ENCODE measurements around the gene PAMR1.

The PAMR1 gene

DNA sequence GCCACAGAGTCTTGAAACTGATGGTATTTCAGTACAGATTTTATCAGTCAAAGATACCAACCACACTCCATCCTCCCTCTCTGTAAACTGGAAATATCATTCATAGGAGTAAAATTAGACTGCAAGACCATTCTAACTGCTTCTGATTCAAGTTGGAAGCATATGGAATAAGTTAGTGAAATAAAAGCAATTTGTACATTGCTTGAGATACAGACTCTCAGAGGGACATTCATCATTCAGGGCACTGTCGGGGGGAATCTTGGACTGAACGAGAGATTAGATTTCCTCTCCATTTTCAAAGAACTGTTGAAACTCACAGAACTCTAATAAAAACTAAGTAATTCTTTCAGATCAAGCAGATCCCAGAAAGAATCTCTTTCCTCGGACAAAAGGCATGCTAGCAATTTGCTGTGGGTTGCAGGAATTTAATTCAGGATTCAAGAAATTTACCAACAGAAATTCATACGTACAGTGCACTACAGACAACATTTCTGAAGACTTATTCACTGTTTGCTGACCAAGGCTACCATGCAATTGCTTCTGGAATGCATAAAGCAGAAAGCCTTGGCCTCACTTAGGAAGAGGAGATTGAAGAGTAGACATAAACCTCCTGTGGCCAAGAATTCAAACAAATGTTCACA, 34.1 kb downstream of the PAMR1 start:
- no peak for DNase-seq

DNA sequence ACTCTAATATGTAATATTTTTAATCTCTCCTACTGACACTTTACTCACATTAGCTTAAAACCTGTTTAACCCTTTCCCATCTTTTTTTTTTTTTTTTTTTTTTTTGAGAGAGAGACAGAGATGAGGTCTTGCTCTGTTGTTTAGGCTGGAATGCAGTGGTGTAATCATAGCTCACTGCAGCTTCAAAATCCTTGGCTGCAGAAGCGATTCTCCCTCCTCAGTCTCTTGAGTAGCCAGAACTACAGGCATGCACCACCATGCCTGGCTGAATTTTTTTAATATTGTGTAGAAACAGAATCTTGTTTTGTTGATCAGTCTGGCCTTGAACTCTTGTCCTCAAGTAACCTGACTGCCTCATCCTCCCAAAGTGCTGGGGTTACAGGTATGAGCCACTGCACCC, 37.3 kb downstream of the PAMR1 start:
- DNase-seq: no peak

DNA sequence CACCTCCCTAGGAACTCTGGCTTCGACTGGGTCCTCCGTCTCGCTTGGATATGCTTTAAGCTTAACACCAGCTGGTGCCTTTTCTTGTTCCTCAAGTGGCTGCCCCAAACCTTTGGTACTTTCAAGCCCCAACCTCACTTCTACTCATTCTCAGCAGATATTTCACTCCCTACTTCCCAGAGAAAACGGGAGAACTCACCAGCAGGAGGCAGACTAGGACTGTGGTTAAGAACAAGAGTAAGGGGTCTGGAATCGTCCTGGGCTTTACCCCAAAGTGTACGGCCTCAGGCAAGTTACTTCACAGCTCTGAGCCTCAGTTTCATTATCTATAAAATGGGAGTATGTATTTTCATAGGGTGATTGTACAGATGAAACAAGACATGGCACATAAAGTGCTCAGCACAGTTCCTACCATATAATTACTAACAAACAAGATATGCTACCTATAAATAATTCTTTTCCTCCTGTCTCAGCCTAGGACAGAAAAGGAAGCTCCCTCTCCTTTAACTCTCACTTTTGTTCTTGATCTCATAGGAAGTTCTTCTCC, 37.8 kb downstream of the PAMR1 start:
- DNase-seq: no peak

DNA sequence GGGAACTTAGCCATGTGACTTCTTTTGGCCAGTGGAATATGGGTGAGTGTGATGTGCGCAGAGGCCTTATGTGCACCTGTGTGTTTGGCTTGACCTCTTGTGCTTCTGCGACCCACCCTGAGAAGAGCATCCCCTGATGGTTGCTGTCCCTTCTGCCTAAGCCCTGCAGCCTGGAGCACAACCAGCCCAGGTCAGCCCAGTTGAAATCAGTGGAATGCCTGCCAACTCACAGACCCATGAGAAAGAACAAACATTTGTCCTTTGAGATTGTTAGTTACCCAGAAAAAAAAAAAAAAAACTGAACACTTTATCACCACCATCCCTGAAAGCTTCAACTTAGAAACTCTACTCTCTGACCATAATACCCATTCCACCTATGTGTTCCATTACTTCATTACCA, 38.5 kb downstream of the PAMR1 start:
- no peak for DNase-seq

DNA sequence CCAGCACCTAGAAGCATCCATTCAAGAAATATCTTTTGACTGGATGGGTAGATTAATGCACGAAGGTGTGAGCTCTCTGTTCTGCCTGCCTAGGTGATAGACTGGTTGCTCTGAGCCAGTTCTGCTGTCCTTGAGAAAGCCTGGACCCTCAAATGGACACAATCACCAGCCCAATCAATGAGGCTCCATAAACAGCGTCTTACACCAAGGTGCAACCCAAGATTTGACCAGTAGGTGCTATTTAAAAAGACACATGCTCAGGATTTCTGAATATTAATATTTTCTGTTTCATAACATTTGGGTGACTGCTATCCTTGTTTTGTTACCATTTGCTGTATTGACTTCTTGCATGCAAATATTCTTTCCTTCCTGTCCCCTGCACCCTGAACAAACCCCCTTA, 39.0 kb downstream of the PAMR1 start:
- DNase-seq: no peak

DNA sequence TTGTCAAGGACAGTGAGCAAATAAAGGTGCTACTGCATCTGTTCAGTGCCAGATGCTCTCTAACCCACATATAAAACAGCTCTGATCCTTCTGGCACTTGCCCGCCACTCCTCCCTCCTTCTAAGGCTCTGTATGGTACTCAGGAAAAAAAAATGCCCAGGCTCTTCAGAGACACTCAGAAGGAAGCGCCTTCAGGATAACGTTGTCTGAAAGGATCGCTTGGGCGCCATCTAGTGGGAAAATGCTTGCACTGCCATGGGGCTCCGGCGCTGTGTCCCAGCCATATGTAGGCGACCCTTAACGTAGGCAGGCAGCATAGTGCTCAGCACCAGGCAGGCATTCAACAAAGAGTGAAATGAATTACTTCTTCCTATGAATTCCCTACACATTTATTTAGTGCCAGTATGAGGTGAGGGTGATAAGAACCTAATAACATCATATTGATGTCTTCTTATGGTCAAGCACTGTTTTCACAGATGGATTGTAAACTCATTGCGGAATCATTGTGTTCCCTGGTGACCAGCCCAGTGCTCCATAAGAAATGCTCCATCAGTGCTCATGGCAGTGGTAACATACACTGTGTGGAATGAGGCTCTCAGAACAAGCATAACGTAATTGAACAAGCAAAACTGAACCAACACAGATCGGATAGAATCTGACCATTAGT, 39.6 kb downstream of the PAMR1 start:
- no peak for DNase-seq

DNA sequence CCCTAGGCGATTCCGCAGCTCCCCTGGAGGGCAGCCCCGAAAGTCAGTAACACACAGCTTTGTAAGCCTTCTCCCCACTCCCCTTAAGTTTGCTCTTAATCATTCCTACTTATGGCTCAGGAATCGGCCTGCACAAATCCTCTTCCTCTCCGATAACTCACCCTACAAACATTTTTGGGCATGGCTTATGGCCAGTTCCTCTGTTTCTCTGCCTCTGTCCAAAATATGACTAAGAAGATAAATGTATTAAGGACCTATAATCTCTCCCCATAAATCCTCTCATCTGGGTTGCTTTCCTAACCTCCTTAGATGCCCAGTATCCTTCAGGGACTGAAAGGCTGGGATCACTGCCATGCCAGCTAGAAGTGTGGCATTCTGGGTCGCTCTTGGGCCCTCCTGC, 41.0 kb downstream of the PAMR1 start:
- DNase-seq: no peak

DNA sequence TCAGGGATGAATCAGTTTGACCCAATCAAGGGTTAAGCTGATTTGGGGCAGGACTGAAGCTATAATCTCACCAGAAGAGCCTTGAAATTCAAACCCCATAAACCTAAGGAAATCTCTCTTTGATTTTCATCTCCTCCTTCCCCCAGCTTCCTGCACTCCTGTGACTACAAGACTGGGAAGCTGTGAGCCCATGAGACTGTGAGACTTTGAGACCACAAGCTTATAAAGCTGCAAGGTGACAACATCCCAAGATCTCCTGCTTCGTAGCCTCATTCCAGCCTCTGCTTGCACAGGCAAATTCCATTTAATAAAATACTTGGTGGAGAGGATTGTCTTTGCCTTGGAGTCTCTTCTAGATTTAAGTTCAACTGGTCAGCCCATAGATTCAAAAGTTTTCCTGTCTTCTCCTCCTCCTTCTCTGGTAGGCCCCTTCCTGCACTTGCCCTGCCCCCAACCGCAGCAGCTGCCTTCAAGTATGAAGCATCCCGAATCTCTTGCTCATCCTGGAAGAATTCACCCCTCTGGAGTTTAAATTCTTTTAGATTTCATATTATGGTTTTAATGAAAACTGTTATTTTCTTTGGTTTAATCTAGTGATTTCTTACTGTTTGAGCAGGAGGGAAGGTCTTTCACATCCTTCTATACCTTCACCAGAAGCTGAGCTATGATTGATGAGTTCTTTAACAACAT, 42.1 kb downstream of the PAMR1 start:
- DNase-seq: no peak

DNA sequence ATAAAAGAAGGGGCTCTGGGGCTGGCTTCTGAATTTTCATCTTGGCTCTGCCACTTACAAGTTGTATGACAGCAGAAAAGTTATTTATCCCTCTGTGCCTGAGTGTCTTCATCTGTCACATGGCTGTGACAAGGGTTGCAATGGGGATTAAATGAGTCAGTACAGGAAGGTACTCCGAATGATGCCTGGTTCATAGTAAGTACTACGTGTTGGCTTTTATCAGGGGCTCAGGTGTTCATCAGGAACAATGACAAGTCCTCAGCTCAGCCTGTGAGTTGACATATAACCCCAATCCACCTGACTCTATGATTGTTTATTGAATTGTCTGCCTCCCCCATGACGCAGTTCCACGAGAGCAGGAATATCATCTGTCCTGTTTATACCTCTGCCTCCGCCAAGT, 45.7 kb downstream of the PAMR1 start:
- no peak for DNase-seq

DNA sequence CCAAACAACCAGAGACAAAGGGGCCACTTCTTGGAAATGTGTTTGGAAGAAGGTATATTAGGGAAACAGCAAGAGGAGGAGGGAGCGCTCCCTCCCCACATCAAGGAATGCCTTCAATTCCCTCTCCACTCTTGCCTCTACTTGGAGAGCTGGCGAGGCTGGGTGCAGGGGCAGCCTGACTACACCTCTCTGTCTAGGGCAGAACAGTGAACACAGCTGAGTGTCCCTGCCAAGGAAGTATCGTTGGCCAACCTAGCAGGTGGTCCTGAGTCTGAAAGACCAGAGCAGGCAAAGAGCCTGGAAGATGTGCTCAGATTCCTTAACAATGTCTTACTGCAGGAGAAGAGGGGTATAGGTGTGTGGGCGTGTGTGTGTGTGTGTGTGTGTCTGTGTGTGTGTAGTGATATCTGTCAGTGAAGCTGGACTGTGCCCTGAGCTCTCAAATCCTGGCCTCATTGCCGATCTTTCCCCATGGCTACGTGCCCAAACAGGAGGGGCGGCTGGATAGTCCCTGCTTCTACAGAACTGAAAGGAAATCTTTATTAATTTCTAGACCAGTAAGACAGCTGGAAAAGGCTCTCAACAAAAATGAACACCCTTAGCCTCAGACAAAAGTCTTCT, 46.8 kb downstream of the PAMR1 start:
- DNase-seq: no peak

DNA sequence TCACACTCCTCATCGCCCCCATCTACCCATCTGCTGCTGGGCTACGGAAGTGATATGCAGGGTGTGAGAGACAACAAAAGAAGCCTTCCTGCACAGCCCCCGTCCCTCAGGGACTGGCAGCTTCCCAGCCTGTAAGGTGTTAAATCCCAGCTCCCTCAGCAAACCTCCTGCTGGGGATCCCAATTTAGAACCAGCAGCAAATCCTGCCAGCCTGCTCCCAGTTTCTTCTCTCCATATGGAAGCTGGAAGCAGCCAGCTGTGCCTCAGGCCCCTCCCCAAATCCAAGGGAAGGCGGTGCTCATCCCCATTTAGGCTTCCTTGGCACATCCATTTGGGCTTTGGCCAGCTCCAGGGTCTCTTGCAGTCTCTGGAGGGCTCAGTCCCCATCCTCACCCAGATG, 47.5 kb downstream of the PAMR1 start:
- no peak for DNase-seq

DNA sequence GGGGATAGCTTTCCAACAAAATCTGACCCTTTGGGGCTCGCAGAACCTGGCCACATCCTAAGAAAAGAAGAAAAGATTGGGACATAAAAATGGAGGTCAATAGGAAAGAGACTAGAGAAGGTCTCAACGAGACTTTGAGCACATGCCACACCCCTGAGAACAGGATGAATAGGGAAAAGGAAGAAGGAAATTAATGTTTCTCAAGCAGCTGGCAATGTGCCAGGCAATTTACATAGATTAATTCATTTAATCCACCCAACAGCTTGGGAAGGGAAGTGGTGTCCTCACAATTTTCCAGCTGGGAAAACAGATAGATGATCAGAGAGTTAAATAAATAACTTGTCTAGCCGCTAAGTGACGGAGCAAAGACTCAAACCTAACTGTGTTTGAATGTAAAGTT, 50.7 kb downstream of the PAMR1 start:
- DNase-seq: no peak

DNA sequence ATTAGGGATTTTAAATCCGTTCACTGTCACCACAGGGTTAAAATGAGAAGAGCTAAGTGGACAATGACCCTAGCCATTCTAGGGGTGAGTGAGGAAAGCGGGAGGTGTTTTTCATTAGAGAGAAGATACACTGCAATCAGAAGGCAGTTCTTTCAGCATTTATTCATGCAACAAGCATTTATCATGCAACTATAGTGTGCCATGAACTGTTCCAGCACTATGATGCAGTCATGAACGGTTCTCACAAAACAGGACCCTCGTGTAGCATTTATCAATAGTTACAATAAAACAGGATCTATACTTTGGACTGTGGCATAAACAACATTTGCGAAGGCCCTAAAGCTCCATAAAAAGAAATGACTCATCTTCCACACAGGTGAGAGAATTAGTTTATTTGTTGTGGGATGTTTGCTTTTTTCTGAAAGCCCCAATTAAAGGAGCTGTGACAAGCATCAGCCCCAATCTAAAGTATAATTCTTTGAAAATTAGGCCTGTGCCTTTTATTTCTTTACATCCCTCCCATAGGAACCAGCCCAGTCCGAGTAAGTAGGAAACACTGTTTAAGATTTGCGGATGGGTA, 51.5 kb downstream of the PAMR1 start:
- no peak for DNase-seq

DNA sequence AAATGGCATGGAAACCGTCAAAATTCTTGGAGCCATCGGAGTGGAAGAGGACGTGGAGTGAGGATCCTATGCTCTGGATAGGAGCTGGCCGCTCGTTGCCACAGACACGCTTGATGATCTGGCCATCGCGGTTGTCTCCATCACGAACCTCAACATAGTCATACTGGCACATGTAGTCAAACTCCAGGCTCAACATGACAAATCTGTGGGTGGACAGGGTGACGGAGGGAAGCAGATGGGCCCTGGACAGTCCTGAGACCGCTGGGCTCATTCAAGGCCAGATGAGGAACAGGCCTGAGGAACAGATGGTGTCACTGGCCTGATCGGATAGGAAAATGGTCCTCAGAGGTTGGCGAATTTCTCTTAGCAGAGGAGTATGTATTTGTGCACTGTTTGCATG, 54.8 kb downstream of the PAMR1 start:
- no peak for DNase-seq

DNA sequence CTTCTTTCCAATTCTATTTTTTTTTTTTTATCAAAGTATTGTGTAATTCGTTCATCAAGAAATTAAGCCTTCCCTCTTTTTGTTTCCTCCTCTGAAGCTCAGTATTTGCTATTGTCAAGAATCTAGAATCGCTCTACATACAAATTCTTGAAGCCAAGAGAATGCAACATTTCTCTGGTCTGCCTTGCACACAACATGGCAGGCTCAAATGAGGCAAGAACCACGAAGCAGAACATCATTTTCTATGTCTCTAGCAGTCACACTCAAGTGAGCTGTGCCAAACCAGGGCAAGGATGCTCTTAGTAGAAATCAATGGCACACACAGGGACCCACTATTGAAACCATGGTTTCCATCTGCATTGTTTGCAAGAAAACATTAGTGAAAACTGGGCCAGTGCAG, 59.4 kb downstream of the PAMR1 start:
- no peak for DNase-seq

DNA sequence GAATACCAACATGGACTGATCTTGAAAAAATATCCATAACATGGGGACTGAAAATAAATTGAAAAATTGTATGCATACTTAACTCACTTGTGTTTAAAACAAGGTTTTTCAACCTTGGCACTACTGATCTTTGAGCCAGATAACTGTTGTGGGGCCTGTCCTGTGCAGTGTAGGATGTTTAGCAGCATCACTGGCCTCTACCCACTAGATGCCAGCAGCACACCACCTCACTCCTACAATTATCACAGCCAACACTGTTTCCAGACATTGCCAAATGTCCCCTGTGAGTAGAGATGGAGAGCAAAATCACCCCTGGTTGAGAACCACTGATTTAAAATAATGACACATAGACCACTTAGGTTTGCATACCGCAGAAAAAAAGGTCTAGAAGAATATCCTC, 61.1 kb downstream of the PAMR1 start:
- no peak for DNase-seq

DNA sequence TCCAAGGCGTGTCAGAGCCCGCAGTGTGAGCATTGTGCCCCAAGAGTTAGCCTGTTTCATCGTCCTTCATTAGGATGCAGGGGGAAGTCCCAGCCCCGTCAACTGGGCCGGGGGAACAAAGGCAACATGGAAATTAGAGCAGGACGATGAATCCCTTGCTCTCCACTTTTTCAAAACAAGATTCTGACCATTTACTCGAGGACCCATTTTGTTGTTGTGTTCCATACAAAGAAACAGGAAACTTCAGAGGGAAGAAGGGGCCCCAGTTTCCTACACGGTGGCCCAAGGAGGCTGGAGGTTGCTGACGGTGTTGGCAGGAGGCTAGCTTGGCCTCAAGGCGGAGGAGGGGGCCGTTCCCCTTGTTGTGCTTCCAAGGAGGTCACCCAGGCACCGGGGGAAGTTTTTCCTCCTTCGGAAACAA, 62.1 kb downstream of the PAMR1 start:
- DNase-seq: no peak

DNA sequence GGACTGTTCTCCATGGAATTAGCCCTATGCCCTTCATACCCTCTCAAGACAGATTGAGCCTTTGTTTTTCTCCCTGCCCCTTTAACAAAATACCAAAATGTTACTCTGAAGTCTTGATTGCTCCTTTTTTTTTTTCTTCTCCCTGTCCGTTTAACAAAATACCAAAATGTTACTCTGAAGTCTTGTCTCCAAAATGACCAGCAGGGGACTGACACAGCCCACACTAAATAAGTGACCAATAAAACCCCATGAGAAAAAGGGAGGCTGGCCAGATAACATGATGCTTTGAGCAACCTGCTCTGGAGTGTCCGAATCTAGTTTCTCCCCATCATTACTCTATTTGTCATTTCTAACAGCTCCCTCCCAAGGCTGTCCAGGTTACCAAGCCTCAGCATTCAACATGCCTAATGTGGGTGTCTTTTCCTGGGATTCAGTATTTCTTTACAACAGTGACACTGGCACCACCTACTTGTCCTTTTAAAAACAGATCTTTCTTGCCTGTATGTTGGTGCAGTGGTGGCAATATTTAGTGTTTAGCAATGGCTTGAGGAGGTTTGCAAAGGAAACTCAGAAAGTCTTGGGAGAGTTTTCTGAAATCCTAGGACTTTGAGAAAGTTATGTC, 63.4 kb downstream of the PAMR1 start:
- DNase-seq: no peak

DNA sequence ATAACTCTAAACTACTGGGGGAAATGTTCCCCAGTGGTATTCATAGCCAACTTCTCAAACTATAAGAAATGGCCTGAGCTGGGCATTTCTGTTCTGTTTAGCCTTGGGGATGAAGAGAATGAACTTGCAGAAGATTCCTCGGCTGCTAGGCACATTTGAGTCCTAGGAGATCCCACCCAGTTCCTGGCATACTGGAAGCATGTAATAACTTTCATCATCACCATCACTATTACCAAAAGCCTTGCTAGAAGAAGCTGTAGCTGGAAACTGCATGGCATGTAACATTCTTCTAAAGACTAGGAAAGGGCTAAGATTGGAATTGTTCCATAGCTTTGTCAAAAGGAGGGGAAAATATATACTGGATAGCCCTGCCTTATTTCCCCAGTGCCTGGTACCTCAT, 65.9 kb downstream of the PAMR1 start:
- DNase-seq: no peak

DNA sequence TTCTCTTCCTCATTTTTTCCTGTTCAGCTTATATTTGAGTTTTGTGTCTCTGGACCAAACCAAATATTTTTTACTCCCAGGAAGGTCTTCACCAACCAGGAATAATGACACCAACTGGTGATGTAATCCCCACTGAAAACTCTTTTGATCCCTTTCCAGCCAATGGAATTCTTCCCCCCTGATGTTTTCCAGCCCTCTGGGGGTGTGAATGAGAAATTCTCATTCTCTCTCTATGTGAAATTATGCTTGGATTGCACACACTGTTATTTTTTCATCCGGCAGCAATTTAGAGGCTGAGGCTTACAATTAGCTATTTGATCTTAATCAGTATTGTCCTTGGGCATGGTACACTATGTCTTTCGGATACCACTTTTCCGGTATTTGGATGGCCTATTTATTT, 66.6 kb downstream of the PAMR1 start:
- no peak for DNase-seq

DNA sequence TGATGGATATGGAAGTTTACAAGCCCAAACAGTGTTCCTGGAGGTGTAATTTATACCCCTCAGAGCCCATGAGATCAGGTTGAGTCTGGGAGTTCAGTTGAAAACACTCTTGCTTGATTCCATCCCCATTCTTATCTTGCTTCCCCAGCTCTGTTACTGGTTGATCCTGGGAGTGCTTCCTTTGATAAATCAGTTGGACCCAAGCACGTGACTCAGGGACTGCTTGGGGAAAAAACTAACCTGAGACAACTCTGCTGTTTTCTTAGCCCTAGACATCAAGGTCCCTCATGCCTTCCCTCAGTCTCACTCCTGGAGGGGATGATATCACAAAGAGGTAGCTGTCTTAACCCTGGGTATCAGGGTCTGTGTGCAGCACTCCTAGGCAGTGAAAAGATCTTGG, 71.1 kb downstream of the PAMR1 start:
- no peak for DNase-seq

DNA sequence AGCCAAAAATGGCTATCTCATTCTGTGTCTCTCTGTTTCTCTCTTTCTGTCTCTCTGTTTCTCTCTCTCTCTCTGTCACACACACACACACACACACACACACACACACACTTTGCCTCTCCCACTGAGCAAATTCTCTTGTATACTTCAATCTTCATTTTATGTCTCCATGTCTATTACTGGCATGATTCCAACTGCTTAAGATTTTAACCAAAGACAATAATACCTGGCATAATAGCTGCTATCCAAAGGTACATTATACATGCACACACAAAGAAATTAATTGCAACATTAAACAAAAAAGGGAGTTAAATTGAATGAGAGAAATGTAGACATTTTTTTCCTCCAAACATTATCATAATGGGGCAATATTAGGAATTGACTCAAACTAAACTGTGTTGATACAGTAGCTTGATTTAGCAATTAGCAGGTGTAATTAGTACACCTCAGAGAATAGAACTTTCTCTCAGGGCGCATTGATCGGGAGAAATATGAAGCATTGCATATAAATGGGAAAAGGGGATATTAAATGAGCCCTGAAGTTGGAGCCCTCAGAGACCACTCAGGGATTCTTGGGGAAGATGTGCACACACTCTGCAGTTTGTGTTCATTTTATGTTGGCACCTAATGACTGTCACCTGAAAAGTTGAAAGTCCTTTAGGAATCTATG, 88.7 kb downstream of the PAMR1 start:
- DNase-seq: no peak
